ENCODE data around the gene RNF135.

- TF ChIP-seq CTCF (IDR thresholded peaks at IDR 0.05 in 2 of 3, conservative IDR thresholded peaks at IDR 0.05 in 1 of 3; ENCODE audit: borderline replicate concordance in 1 of 3, insufficient read depth in 1 of 3, low read depth in 2 of 3, low read length in 2 of 3) (no peak), POLR2AphosphoS5 (IDR thresholded peaks at IDR 0.05; ENCODE audit: low read depth, low read length) (no peak), POLR2A (IDR thresholded peaks at IDR 0.05; ENCODE audit: borderline replicate concordance, extremely low read depth, insufficient read depth, insufficient read length) (no peak)
Measured at GRCh38 chr17:30997270-30997669, 26.4 kb downstream of the RNF135 start.

Measured in HCT116 (cell line).